GM21529 (cell line): Measurements from ENCODE around the gene GRIN3A.

Source experiments
- ATAC-seq: cut with Tn5 transposase; IDR thresholded peaks from one replicate; pipeline ENCODE4 v1.9.1; 2021; ENCODE audit not compliant: unreplicated experiment

Gene GRIN3A

DNA sequence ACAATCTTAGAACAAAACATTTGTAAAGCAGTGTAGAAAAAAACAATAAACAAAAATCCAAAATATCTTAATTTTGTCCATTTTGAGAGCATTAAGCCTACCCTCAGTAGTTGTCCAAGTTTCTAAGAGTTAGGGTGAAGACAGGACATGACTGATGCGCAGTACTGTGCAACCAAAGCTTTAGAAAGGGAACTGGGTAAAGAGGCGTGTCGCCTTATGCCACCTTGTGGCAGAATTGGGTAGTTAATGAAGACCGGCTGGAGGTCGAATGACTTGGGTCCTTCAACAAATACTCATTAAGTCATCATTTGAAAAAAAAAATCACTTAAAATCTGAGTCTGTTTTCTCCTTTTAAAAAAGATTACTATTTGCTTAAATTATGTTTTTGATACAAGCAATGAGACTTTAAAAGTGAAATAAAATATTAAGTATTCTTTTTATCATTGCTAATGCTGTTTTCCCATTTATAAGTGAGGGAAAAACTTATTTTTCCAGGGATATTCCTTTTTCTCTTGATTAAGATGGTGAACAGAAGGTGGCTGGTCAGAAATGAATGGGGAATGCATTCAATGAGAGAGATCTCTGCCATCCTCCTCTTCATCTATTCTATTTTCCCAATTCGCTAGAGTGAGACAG, 208.3 kb downstream of the GRIN3A start:
- ATAC-seq = peak; percentile 42

DNA sequence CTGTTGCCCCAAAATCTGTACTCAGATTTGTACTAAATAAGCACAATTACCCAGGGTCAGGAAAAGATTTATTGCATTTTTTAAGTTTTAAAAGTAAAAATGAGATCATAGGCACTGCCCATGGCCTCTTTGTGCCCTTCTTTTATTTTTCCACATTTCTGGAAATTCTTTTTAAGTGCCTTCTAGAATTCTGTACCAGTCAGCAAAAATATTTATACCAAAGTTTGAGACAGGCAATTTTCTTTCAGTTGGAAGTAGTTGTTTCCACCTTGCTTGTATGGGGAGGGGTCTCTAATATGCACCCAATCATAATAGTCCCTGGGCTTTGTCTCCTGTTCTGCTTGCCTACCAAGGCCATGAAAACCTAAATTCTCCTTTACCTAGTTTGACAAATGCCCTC, 210.4 kb downstream of the GRIN3A start:
- no peak for ATAC-seq

DNA sequence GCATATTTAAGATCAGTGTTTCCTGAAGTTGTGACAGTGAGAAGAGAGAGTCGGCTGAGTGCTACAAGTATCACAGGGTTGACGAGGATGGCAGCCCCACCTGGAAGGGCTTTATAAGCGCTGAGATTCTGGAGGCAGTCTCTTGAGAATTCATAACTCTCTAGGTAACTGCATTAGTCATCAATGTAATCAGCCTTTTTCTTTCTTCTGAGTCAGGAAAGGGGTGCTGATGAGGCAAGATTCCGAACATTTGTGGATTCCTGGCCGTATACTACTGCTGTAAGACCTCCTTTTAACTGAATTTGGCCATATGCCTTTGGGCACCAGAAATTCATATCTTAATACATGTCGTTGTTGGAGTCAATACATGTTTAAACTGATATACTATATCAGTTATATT, 211.4 kb downstream of the GRIN3A start:
- ATAC-seq = no peak

DNA sequence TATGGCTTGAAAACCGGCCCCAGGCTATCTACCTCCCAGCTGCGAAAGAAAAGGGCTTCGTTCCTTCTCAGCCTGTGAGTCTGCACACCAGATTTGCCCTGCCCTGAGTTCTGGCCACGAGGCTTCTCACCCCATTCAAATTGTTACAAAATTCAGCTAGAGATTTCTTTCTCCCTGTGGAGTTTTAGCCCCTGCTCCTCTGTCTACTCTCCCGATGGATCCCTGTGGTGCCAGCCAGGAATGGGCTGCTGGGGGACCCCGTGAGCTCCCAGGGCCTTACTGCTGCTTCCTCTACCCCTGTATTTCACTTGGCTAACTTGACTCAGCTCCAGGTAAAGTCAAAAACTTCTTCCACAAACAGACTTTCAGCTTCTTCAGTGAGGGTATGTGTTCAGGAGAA, 214.1 kb downstream of the GRIN3A start:
- ATAC-seq = no peak
